ENCODE data around the gene APBB1.

- TF ChIP-seq CTCF (conservative IDR thresholded peaks at IDR 0.05) (no peak), EZH2 (IDR thresholded peaks at IDR 0.05; ENCODE audit: low read depth) (no peak)
Measured at GRCh38 chr11:6405052-6405667, 13.7 kb downstream of the APBB1 start.
